H1 (cell line): ENCODE results near the gene DOHH. TPM values are rescaled to one million over a fixed set of nuclear protein-coding genes. Genes with fewer than 3 reads are reported as not detected.

Experiments
- CTCF ChIA-PET: fragments of 300-600 bp; sonication (Branson Sonifier 250); formaldehyde crosslinking; loops from one replicate; lab custom pipeline; 2021; ENCODE audit not compliant: partially characterized antibody; lab: Charles Lee
- POLR2A ChIA-PET: fragments of 300-600 bp; sonication (Branson Sonifier 250); formaldehyde crosslinking; loops from one replicate; lab custom pipeline; 2021; ENCODE audit warnings: inconsistent platforms; ENCODE audit not compliant: partially characterized antibody; lab: Charles Lee
- DNase-seq, 2 experiments: peaks; one replicate each; pipeline versions ENCODE4 v3.0.0 to v3.0.0-alpha.2; 2010 to 2022; ENCODE audit warnings: low spot score in 2 of 2, low read depth in 1 of 2, mixed read lengths in 1 of 2
- FAIRE-seq: peaks from 2 replicates; lab custom pipeline; 2011; peaks lifted over from hg19 to GRCh38; lab: Jason Lieb, UNC
- H2AFZ ChIP-seq: 2 replicates; pipeline ENCODE4 v1.8.1; 2012; ENCODE audit warnings: low read length, inconsistent platforms
- H2AK5ac ChIP-seq: 2 replicates; pipeline ENCODE4 v1.6.1; 2013; ENCODE audit warnings: low read depth, low read length
- H2BK120ac ChIP-seq: replicated peaks from 2 replicates; pipeline ENCODE3; 2013; ENCODE audit warnings: low read depth, low read length, inconsistent platforms
- H2BK12ac ChIP-seq: 2 replicates; pipeline ENCODE4 v1.6.1; 2013; ENCODE audit warnings: low read depth, low read length
- H2BK15ac ChIP-seq: 2 replicates; pipeline ENCODE4 v1.6.1; 2013; ENCODE audit warnings: low read length
- H2BK20ac ChIP-seq: 2 replicates; pipeline ENCODE4 v1.6.1; 2013; ENCODE audit warnings: low read length
- H2BK5ac ChIP-seq: 2 replicates; pipeline ENCODE4 v1.6.1; 2013; ENCODE audit warnings: low read depth, low read length
- H3K14ac ChIP-seq: 2 replicates; pipeline ENCODE4 v1.6.1; 2013; ENCODE audit warnings: inconsistent platforms; ENCODE audit not compliant: insufficient read length
- H3K18ac ChIP-seq: 2 replicates; pipeline ENCODE4 v1.6.1; 2013; ENCODE audit warnings: low read length; ENCODE audit errors: extremely low read depth
- H3K23ac ChIP-seq: 2 replicates; pipeline ENCODE4 v1.6.1; 2013; ENCODE audit warnings: inconsistent platforms; ENCODE audit not compliant: insufficient read length
- H3K23me2 ChIP-seq: 2 replicates; pipeline ENCODE4 v1.6.1; 2013; ENCODE audit warnings: low read depth, low read length
- H3K27ac ChIP-seq: 2 replicates; pipeline ENCODE4 v1.6.1; 2011; ENCODE audit warnings: low read depth, low read length, inconsistent platforms
- H3K27me3 ChIP-seq, 4 experiments: replicated peaks in 1 of 4; 1 replicate in 1 of 4; 2 replicates in 3 of 4; pipeline versions ENCODE4 v1.6.1 to v1.8.1; 2011 to 2013; ENCODE audit warnings: low read length in 3 of 4, mild to moderate bottlenecking in 3 of 4, inconsistent platforms in 2 of 4, mixed read lengths in 2 of 4, moderate library complexity in 1 of 4; ENCODE audit not compliant: control insufficient read depth in 3 of 4, insufficient read depth in 3 of 4; ENCODE audit errors: extremely low read depth in 1 of 4
- H3K36me3 ChIP-seq, 4 experiments: 2 replicates each; pipeline versions ENCODE4 v1.6.1 to v1.8.1; 2011 to 2013; ENCODE audit warnings: mild to moderate bottlenecking in 4 of 4, low read length in 3 of 4, moderate library complexity in 2 of 4, control low read depth in 1 of 4, inconsistent platforms in 1 of 4; ENCODE audit not compliant: insufficient read depth in 4 of 4, control insufficient read depth in 2 of 4
- H3K4ac ChIP-seq: replicated peaks from 2 replicates; pipeline ENCODE3; 2013; ENCODE audit warnings: low read length, low read depth, mixed read lengths, inconsistent platforms; ENCODE audit not compliant: insufficient read length
- H3K4me1 ChIP-seq, 4 experiments: replicated peaks in 1 of 4; 1 replicate in 1 of 4; 2 replicates in 3 of 4; pipeline versions ENCODE4 v1.6.1 to v1.8.1; 2011 to 2013; ENCODE audit warnings: low read length in 3 of 4, inconsistent platforms in 2 of 4, mixed read lengths in 1 of 4; ENCODE audit not compliant: insufficient read depth in 4 of 4, control insufficient read depth in 3 of 4
- H3K4me2 ChIP-seq, 2 experiments: 2 replicates each; pipeline versions ENCODE4 v1.6.1 to v1.8.1; 2011 to 2013; ENCODE audit warnings: low read depth in 2 of 2, low read length in 2 of 2, control low read depth in 1 of 2, inconsistent platforms in 1 of 2, mild to moderate bottlenecking in 1 of 2; ENCODE audit not compliant: insufficient read depth in 1 of 2
- H3K4me3 ChIP-seq, 4 experiments: fragments of 200-600, 300-600 bp in 1 of 4; sonication (generic), shearing (Covaris generic), sonication (Bioruptor Twin) in 1 of 4; 2 replicates each; pipeline versions ENCODE4 v1.5.1 to v1.8.1; 2011 to 2016; ENCODE audit warnings: low read length in 4 of 4, low read depth in 3 of 4, control low read depth in 2 of 4, inconsistent platforms in 2 of 4, mild to moderate bottlenecking in 2 of 4, mixed read lengths in 1 of 4, moderate library complexity in 1 of 4; ENCODE audit not compliant: insufficient read depth in 2 of 4; ENCODE audit errors: extremely low read depth in 1 of 4
- H3K56ac ChIP-seq: replicated peaks from 2 replicates; pipeline ENCODE3; 2013; ENCODE audit warnings: low read depth, mild to moderate bottlenecking, mixed read lengths, low read length, inconsistent platforms; ENCODE audit not compliant: insufficient read length
- H3K79me1 ChIP-seq: 2 replicates; pipeline ENCODE4 v1.6.1; 2013; ENCODE audit warnings: low read depth, low read length, control low read depth
- H3K79me2 ChIP-seq, 2 experiments: 2 replicates each; pipeline versions ENCODE4 v1.6.1 to v1.8.1; 2012 to 2013; ENCODE audit warnings: low read length in 2 of 2, mild to moderate bottlenecking in 2 of 2, inconsistent platforms in 1 of 2; ENCODE audit not compliant: insufficient read depth in 2 of 2, control insufficient read depth in 1 of 2
- H3K9ac ChIP-seq, 4 experiments: replicated peaks in 1 of 4; 1 replicate in 1 of 4; 2 replicates in 3 of 4; pipeline versions ENCODE4 v1.6.1 to v1.8.1; 2011 to 2013; ENCODE audit warnings: low read depth in 3 of 4, low read length in 3 of 4, control low read depth in 2 of 4, mild to moderate bottlenecking in 2 of 4, moderate library complexity in 2 of 4, inconsistent platforms in 1 of 4; ENCODE audit errors: extremely low read depth in 1 of 4
- H3K9me3 ChIP-seq, 2 experiments: 2 replicates each; pipeline versions ENCODE4 v1.6.1 to v1.8.1; 2012 to 2013; ENCODE audit warnings: mild to moderate bottlenecking in 2 of 2, moderate library complexity in 2 of 2, control low read depth in 1 of 2, inconsistent platforms in 1 of 2, low read depth in 1 of 2, low read length in 1 of 2, mixed read lengths in 1 of 2; ENCODE audit not compliant: insufficient read depth in 2 of 2
- H4K20me1 ChIP-seq, 2 experiments: replicated peaks in 1 of 2; 2 replicates each; pipeline versions ENCODE3 to v1.8.1; 2011 to 2013; ENCODE audit warnings: inconsistent platforms in 2 of 2, low read length in 2 of 2, mild to moderate bottlenecking in 1 of 2; ENCODE audit not compliant: insufficient read depth in 2 of 2, control insufficient read depth in 1 of 2
- H4K5ac ChIP-seq: 2 replicates; pipeline ENCODE4 v1.6.1; 2013; ENCODE audit warnings: low read length, low read depth, mixed read lengths, inconsistent platforms; ENCODE audit not compliant: insufficient read length
- H4K8ac ChIP-seq: 2 replicates; pipeline ENCODE4 v1.8.0; 2013; ENCODE audit warnings: mild to moderate bottlenecking, moderate library complexity, low read length, inconsistent platforms; ENCODE audit not compliant: insufficient read depth; ENCODE audit errors: extremely low read depth
- H4K91ac ChIP-seq: replicated peaks from 2 replicates; pipeline ENCODE3; 2013; ENCODE audit warnings: low read length, mixed read lengths, inconsistent platforms; ENCODE audit not compliant: insufficient read length
- ATF2 ChIP-seq: IDR thresholded peaks from 2 replicates; pipeline ENCODE4 v1.6.1; 2012; ENCODE audit warnings: low read length, inconsistent platforms
- KDM1A ChIP-seq: fragments of 200-600, 300-600 bp; sonication (generic); IDR thresholded peaks from 2 replicates; pipeline ENCODE4 v1.7.1; 2016; ENCODE audit warnings: mild to moderate bottlenecking, low read length, borderline replicate concordance
- MAFK ChIP-seq: IDR thresholded peaks from 2 replicates; pipeline ENCODE4 v1.6.1; 2012; ENCODE audit warnings: low read depth, mild to moderate bottlenecking, improper control_type of control experiment, low read length
- WGBS, 2 experiments: shearing (Covaris generic) in 1 of 2; methylation state at CpG; one replicate each; pipeline versions ENCODE4 v1.1.6 to v1.1.7; 2013 to 2015; ENCODE audit warnings: low lambda C conversion rate in 2 of 2, mixed read lengths in 2 of 2, inconsistent platforms in 1 of 2, low coverage in 1 of 2, missing lambda C conversion rate in 1 of 2; ENCODE audit not compliant: insufficient replicate concordance in 2 of 2, insufficient coverage in 1 of 2, insufficient read length in 1 of 2; ENCODE audit errors: extremely low coverage in 1 of 2, missing lambda C conversion rate in 1 of 2; 5-methylcytosine and 5-hydroxymethylcytosine counted together
- polyA plus RNA-seq, 7 experiments: library from polyadenylated mRNA; depleted of rRNA in 3 of 7; stranded (reverse) in 5 of 7; unstranded in 2 of 7; fragments of >200 nt in 5 of 7; fragments of 200-250 nt in 2 of 7; gene quantifications; 1 replicate in 5 of 7; 2 replicates in 1 of 7; 4 replicates in 1 of 7; pipeline versions ENCODE4 v1.2.1 to v1.2.3, GENCODE V29; 2011 to 2013; ENCODE audit warnings: missing spikeins in 2 of 7, mixed read lengths in 2 of 7
- total RNA-seq: library from RNA; stranded (reverse); fragmentation: NEBNext Ultra II Directional; extraction: Animal tissue kit (Norgen Biotek cat#: 25700); gene quantifications from 2 replicates; pipeline ENCODE4 v1.2.1, GENCODE V29; 2021

DOHH gene
- total and polyA plus RNA-seq, 2 of the 8 experiments (the other 6 are each of a cell fraction or from before 2014, with no cell fraction given), result 7.3 to 17.7 TPM

GRCh38 chr19:3459089-3459881, 41.2 kb downstream of the DOHH start:
- Histone ChIP-seq H2BK15ac (no peak overlapping the region), H2AFZ (no peak overlapping the region), H3K27me3 (peaks cover 24 to 56% (median 46%) of the 10 kb centered on the region in 4 experiments), H3K23me2 (peaks cover 9% of the 10 kb centered on the region; the same call in 1 of the 2 replicates), H4K91ac (no peak overlapping the region), H3K4me2 (peak overlapping the region in 1 of 2 experiments; percentile 72; a peak in 2 of 4 replicates), H2AK5ac (no peak overlapping the region; the same call in 1 of the 2 replicates), H3K56ac (no peak overlapping the region), H2BK120ac (peak overlapping the region; percentile 43), H3K36me3 (no peaks in the 10 kb centered on the region; a peak in 1 of 8 replicates), H2BK12ac (0 out of 2 replicates have a peak overlapping the region, but pooled peaks have one; percentile 39), H3K27ac (no peak overlapping the region), H3K18ac (peak overlapping the region; percentile 78), H3K79me1 (no peaks in the 10 kb centered on the region), H3K4me3 (peak overlapping the region in 1 of 4 experiments; percentile 48; a peak in 3 of 8 replicates), H3K79me2 (no peaks in the 10 kb centered on the region), H4K8ac (0 out of 2 replicates have a peak overlapping the region, but pooled peaks have one; percentile 18), H3K4ac (peak overlapping the region; percentile 69), H2BK5ac (no peak overlapping the region), H3K14ac (no peak overlapping the region), H4K5ac (no peak overlapping the region), H3K4me1 (peaks cover 0 to 24% (median 12%) of the 10 kb centered on the region in 4 experiments; a peak in 6 of 7 replicates), H3K23ac (no peak overlapping the region), H3K9me3 (no peaks in the 10 kb centered on the region), H4K20me1 (peaks cover 3 to 10% of the 10 kb centered on the region in 2 experiments), H3K9ac (no peak overlapping the region), H2BK20ac (no peak overlapping the region)
- no peak for DNase-seq
- TF ChIP-seq ATF2 (peak; percentile 94), MAFK (peak; percentile 87), KDM1A (no peak)
- ChIA-PET POLR2A (interaction anchor here (0.6 to 1.8 kb wide), 3 partner anchors 13 to 512 kb away, joined by 3 to 6 read pairs (median 3); no protein-coding TSS in a partner anchor), CTCF (interaction anchor here (0.6 to 3.3 kb wide), 7 partner anchors 11 to 155 kb away, joined by 3 to 14 read pairs (median 4); no protein-coding TSS in a partner anchor)
- 24% methylated on average over 22 of the region's 26 CpGs; no CpG with 5 or more reads in 1 of the 2 experiments for WGBS, 2 experiments
- no peak for FAIRE-seq
